ENCODE data around the gene SORT1. TPM values are rescaled to one million over a fixed set of nuclear protein-coding genes. Genes with fewer than 3 reads are reported as not detected.
"Not testable (repeated sequence)": the region's sequence is repeated elsewhere in the genome, so short reads cannot be mapped to it uniquely, and the experiment has no call there.

The SORT1 gene
- total RNA-seq: 10 to 100 TPM; 37.0 to 69.6 (median 44.7) TPM

GRCh38 chr1:109397581-109398342, at the start of gene SORT1:
Gene SORT1 (minus strand): TSS chr1:109397918. CDS start chr1:109397892, 26 bp downstream.
- Histone ChIP-seq H3K27ac (peak within 1 kb of the TSS; percentile 81 to 93 (median 89)), H3K27me3 (peaks cover 0 to 8% (median 0%) of the 10 kb centered on the region in 4 donors), H3K36me3 (peaks cover 0 to 22% (median 7%) of the 10 kb centered on the region in 3 donors), H3K4me3 (peak within 1 kb of the TSS; percentile 42 to 82 (median 66)), H3K4me1 (peaks cover 0 to 54% (median 10%) of the 10 kb centered on the region in 3 donors), H3K9me3 (no peaks in the 10 kb centered on the region)
- 12% methylated on average over 21 of the region's 98 CpGs; no CpG with 5 or more reads in 1 of the 2 donors for WGBS, 2 donors
- DNase-seq: no peak
- TF ChIP-seq CTCF (IDR thresholded peaks at IDR 0.05) (no peak), POLR2A (IDR thresholded peaks at IDR 0.05) (peak in 2 of 4 donors; percentile 42 to 60)
- intact Hi-C loops (cut with DNase I): no loop called here

DNA sequence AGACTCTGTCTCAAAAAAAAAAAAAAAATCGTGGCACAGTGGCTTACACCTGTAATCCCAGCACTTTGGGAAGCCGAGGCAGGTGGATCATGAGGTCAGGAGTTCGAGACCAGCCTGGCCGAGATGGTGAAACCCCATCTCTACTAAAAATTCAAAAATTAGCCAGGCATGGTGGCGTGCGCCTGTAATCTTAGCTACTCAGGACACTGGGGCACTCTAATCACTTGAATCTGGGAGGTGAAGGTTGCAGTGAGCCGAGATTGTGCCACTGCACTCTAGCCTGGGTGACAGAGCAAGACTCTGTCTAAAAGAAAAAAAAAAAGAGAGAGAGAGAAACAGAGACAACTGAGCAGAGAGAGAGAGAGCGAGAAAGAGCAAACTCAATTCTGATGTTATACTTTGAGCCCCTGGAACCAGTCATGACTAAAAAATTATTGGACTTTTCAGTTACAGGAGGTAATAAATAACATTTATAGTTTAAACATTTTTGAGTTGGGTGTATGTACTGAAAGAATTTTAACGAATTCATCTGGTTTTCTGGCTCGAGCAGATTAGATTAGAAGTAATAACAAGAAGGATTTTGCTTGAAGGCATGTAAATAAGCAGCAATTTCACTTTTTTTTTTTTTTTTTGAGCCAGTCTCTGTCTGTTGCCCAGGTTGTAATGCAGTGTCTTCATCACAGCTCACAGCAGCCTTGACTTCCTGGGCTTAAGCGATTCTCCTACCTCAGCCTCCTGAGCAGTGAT, 48.4 kb upstream of the SORT1 start:
- H3K9me3 ChIP-seq; intact Hi-C loops (cut with DNase I): not testable (repeated sequence)
- 63 to 66% methylated on average over 9 to 11 of the region's 11 CpGs for WGBS, 2 donors

GRCh38 chr1:109444346-109444745, 46.6 kb upstream of the SORT1 start:
- Histone ChIP-seq H3K36me3 (no peaks in the 10 kb centered on the region), H3K9me3 (no peaks in the 10 kb centered on the region), H3K4me3 (no peak overlapping the region), H3K4me1 (no peaks in the 10 kb centered on the region), H3K27me3 (peaks cover 0 to 59% (median 2%) of the 10 kb centered on the region in 4 donors), H3K27ac (no peak overlapping the region)
- DNase-seq: no peak
- TF ChIP-seq CTCF (IDR thresholded peaks at IDR 0.05) (no peak), POLR2A (IDR thresholded peaks at IDR 0.05) (no peak)
- intact Hi-C loops (cut with DNase I): no loop called here
- 80 to 92% methylated on average over 1 of the region's 1 CpG for WGBS, 2 donors

More for the DNA sequence above, 48.4 kb upstream of the SORT1 start:
- H3K27me3 ChIP-seq: peaks cover 0 to 75% (median 2%) of the 10 kb centered on the region in 4 donors
- not testable (repeated sequence) for H3K36me3 ChIP-seq, H3K4me3 ChIP-seq, H3K4me1 ChIP-seq, H3K27ac ChIP-seq, DNase-seq

DNA sequence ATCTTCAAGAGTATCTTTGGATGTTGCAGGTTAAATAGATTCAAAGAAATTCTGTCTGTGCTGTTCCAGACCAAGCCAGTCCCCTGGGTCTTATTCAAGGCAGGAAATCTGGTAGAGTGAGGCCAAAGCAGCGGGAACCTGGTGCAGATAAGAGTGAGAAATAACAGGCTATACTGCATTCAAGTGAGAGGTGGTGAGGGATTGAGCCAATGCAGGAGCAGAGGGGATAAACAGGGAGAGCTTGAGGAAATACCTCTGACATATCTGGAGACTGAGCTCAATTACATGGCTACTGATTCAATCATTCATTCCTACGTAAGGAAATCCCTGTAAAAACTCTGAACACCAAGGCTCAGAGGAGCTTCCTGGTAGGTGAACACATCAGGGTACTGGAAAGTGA, 45.8 kb upstream of the SORT1 start:
- H3K9me3 ChIP-seq: no peaks in the 10 kb centered on the region
- intact Hi-C loops (cut with DNase I): no loop called here
- peaks cover 0 to 59% (median 2%) of the 10 kb centered on the region in 4 donors for H3K27me3 ChIP-seq
- H3K27ac ChIP-seq: no peak overlapping the region
- DNase-seq: no peak
- H3K4me3 ChIP-seq: no peak overlapping the region
- no peaks in the 10 kb centered on the region for H3K36me3 ChIP-seq
- TF ChIP-seq CTCF (IDR thresholded peaks at IDR 0.05): no peak
- no peak for TF ChIP-seq POLR2A (IDR thresholded peaks at IDR 0.05)
- WGBS, 2 donors: 46 to 63% methylated on average over 2 of the region's 2 CpGs
- H3K4me1 ChIP-seq: no peaks in the 10 kb centered on the region

- Histone ChIP-seq H3K27me3 (peaks cover 0 to 40% (median 2%) of the 10 kb centered on the region in 4 donors), H3K4me1 (no peaks in the 10 kb centered on the region), H3K36me3 (no peaks in the 10 kb centered on the region), H3K27ac (no peak overlapping the region), H3K4me3 (no peak overlapping the region), H3K9me3 (no peaks in the 10 kb centered on the region)
- DNase-seq: no peak
- intact Hi-C loops (cut with DNase I): no loop called here
- TF ChIP-seq POLR2A (IDR thresholded peaks at IDR 0.05): no peak
- no peak for TF ChIP-seq CTCF (IDR thresholded peaks at IDR 0.05)
- WGBS, 2 donors: 5 to 6% methylated on average over 1 of the region's 1 CpG
Observed at GRCh38 chr1:109441069-109441468, 43.4 kb upstream of the SORT1 start.
